GM19099 (cell line): Measurements from ENCODE around the gene HDAC7.

Experiments
- POLR2A ChIP-seq: IDR thresholded peaks from 3 replicates; pipeline ENCODE4 v1.6.1; 2011; ENCODE audit warnings: low read depth; ENCODE audit not compliant: insufficient read length; ENCODE audit errors: extremely low read depth

The HDAC7 gene

DNA sequence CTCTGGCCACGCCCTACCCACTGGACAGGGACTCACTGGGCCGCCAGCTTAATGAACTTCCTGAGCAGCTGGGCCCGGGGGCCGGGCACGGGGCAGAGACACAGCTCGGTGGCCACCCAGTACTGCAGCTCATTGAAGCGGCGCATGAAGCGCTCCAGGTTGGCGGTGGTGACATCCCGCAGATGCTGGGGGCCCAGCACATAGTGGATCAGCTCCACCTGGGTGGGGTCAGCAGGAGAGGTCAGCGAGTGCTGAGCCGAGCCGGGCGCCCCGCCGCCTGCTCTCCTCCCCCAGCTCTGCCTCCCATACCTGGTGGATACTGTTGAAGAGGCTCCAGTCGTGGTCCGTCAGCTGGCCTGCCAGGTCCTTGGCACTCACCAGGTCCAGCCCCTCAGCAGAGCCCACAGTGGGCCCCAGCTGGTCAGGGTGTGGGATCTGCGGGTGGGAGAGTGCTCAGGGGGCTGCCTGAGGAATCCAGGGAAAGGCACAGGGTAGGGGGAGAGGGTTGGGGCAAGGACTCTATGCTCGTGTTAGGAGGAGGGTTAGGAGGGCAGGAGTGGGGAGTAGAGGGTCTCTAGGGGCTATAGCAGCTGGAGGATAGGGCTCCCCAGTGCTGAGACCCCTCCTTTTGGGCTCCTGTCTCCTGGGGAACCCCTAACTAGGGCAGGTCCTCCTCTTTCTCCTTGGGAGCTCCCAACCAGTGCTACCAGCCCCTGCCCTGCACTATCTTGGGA, 78.9 kb downstream of the HDAC7 start:
- no peak for TF ChIP-seq POLR2A

DNA sequence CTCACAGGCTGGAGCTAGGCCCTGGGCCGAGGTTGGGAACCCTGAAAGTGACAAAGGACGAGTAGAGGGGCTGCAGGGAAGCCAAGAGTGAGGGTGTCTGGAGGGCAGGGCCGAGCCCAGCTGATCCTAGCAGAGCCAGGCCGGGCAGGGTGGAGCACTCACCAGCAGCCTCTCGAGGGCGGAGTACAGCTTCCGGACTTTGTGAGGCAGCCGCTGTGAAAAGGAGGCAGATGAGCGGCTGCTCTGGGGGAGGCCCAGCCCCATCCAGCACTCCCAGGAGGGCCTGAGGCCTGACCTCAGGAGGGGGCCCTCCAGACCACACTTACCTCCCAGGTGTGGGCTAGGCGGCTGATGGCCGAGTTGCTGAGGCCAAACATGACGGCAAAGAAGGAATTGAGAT, 79.7 kb downstream of the HDAC7 start:
- TF ChIP-seq POLR2A, result peak; percentile 36

DNA sequence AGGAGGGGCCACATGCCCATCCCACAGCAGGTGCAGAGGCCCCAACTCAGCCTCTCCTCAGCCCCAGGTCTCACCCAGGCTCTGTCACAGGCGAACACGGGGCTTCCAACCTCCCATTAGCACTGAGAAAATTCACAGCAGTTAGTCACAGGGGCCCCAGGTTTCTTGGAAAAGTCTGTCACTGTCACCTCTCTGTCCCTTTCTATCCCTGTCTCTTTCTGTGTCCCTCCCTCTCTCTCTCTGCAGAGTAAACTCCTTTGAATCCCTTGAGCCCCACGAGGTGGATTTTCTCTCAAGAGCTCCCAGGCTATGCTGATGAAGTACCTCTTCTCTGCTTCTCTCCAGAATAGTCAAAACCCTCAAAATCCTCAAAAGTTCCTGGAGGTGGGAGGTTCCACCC, 80.4 kb downstream of the HDAC7 start:
- TF ChIP-seq POLR2A, result no peak

DNA sequence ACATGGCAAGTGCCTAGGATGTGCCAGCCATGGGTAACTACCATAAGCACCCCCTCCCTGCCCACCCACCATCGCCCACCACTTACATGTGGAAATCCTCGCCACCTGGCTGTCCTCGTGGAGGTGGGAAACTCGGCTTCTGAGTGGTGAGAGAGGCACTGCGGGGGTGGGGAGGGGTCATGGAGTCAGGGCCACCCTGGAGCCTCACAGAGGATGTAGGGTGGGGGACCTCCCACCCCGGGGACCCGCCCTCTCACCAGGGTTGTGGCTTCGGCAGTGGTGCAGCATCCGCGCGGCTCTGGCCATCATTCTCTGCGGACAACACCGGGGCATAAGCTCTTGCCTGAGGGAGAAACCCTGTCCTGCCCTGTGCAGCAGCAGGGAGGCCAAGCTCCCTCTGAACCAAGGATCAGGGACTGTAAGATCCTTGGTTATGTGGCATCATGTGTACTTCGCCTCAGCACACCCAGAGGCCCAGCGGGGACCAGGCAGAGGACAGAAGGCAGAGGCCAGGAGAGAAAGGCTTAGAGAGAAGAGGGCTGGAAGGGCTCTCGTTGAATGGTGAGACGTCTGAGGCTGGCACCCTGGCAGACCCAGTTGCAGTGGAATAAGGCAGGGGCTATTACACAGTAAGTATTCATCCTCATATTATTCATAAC, 81.6 kb downstream of the HDAC7 start:
- TF ChIP-seq POLR2A, result no peak

DNA sequence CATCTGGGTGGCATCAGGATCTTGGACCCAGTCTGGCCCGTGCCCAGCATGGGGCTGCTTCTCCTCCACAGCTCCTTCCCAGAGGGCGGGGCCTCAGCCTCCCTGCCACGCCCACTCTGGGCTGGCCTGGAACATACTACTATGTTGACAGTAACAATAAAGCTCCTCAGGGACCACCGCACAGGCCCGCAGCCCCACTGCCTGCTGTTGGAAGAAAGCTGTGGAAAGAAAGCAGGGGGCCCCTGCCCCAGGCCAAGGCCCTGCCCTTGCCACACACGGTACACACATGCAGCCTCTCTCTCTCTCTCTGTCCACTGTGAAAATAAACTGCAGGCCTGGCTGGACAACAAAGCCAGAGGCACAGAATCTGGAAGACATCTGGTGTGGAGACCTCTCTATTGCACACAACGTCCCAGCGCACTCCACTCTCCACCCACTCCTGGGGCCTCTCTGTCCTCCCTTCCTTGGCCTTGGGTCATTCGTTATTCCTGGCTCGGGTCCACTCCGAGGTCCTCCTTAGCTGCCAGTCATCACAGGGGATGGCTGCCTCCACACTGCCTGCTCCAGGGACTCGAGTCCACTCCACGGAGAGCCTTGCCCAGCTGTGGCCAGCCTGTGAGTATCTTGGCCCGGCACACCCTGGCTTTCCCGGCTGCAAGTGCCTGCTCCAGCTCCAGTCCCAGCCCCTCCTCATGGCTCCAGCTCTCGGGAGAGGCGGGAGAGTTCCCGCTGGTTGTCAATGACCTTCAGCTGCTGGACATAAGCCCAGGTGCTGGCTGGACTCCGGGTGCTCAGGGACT, 82.6 kb downstream of the HDAC7 start:
- no peak for TF ChIP-seq POLR2A

DNA sequence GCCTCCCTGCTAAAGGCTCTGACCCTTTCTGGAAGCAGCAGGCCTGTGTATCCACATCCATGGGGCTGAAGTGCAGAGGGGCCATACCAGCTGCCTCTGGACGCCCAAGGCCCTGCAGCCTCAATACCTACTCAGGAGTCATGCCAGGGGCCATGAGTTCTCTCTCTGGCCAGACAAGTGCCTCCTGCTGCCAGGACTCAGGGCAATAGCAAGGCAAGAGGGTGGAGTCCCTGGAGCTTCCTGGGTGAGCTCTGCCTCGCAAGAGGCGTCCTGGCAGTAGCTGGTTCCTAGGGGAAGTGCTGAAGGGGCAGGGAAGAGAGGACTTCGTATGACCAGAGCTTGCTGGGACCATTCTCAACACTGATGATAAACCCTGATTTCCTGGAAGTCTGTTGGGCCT, 83.5 kb downstream of the HDAC7 start:
- TF ChIP-seq POLR2A, result no peak

DNA sequence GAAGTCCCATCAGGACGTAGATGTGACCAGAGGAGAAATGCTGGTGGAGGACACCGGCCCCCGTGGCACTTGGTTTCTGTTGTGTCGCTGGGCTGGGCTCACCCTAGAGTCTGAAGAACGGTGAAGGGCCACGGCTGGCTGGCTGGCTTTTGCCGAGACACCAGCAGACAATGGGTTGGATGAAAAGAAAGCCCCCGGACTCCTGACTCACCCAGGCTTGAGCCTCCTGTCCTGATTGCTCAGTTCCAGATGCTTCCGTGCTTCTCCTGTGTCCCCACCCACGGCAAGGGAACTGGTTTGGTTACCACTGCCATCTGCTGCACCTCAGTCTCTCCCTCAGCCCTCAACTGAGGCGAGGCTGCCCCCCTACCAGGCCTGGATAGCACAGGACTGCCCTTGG, 84.1 kb downstream of the HDAC7 start:
- TF ChIP-seq POLR2A, result no peak

DNA sequence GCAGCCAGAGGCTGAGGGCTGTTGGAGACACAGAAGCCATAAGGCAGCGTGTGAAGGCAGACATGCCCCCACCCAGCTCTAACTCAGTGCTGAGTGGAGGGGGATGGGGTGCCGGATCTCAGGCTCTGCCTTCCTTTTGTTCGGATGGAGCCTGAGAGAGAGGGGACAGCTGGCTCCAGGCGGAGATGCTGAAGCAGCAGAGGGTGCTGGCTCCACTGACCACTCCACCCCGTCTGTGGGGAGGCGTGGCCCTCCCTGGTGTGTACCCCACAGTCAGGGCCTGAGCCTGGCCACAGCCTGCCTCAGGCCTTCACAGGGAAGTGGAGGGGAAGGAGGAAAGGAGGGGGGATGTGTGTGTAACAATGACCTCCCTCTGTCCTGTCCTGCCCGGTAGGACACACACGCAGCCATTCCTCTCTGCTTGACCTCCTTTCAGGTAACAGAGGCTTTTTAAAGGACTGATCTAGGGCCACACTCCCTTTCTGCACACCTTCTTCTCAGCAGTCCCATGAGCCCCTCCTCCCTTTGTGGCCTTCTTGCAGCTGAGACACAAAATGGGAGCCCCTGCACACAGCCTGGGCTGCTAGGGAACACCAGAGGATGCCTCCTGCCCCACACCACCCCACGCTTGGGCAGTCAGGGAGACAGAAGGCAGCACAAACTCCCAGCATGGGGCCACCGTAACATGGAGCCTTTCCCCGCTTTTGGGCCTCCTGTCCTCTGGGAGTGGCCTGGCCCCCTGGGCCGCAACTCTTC, 84.8 kb downstream of the HDAC7 start:
- no peak for TF ChIP-seq POLR2A

DNA sequence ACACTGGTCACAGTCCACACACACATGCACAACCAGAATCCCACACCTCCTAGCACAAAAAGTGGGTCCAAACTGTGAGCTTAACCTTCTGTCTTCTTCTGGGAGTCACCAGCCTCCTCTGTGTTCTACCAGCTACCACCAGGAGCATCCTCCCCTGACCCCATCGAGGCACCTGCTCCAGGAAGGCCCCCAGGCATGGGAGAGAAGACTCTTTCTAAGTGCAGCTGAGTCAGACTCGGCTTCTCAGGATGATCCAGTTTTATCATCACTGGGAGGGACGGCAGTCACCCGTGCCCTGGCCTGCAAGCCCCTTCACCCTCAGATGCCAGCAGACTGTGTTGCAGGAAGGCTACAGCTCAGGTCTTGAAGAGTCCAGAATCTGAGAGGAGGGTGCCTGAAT, 86.6 kb downstream of the HDAC7 start:
- TF ChIP-seq POLR2A, result no peak
